Measurements from ENCODE around the gene C5orf46.

DNA sequence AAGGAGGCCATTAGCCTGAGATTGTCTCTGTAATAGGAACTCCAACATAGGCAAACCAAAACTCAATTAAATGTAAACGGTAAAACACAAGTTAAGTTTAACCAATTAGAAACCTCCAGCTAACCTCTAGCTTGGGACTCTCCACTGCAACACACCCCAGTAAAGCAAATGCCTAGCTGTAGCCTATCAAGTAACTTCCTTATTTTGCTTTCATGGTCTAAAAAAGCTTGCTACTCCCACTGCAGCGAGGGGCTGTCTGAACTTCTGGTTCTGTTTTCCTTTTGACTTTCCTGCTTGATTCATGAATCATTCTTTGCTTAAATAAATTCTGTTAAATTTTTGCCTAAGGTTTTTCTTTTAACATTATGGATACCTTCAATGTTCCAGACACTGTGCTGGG lies 24.4 kb upstream of the C5orf46 start:
- TF ChIP-seq POLR2A (IDR thresholded peaks at IDR 0.05): no peak
- TF ChIP-seq, protein P1, sequence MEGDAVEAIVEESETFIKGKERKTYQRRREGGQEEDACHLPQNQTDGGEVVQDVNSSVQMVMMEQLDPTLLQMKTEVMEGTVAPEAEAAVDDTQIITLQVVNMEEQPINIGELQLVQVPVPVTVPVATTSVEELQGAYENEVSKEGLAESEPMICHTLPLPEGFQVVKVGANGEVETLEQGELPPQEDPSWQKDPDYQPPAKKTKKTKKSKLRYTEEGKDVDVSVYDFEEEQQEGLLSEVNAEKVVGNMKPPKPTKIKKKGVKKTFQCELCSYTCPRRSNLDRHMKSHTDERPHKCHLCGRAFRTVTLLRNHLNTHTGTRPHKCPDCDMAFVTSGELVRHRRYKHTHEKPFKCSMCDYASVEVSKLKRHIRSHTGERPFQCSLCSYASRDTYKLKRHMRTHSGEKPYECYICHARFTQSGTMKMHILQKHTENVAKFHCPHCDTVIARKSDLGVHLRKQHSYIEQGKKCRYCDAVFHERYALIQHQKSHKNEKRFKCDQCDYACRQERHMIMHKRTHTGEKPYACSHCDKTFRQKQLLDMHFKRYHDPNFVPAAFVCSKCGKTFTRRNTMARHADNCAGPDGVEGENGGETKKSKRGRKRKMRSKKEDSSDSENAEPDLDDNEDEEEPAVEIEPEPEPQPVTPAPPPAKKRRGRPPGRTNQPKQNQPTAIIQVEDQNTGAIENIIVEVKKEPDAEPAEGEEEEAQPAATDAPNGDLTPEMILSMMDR (IDR thresholded peaks at IDR 0.05): no peak
